Activated CD4-positive, alpha-beta T cell treated with anti-CD3 and anti-CD28 coated beads, Interleukin-2, amount 10 ng/mL, durations not matched to agents 7 days and 5 days (primary cell): ENCODE measurements around the gene FCER1G. TPM values are rescaled to one million over a fixed set of nuclear protein-coding genes. Genes with fewer than 3 reads are reported as not detected.
"Not testable (repeated sequence)": the region's sequence is repeated elsewhere in the genome, so short reads cannot be mapped to it uniquely, and the experiment has no call there.

Experiments
- CTCF ChIA-PET: fragments of 350-600 bp; sonication (Branson Sonifier 250); formaldehyde crosslinking; loops from one replicate; lab custom pipeline; 2021; ENCODE audit warnings: antibody characterized with exemption; lab: Charles Lee
- POLR2A ChIA-PET: fragments of 350-600 bp; sonication (Branson Sonifier 250); formaldehyde crosslinking; loops from one replicate; lab custom pipeline; 2021; ENCODE audit warnings: antibody characterized with exemption; lab: Charles Lee
- DNase-seq: peaks from one replicate; pipeline ENCODE4 v3.0.0-alpha.2; 2020
- H3K27ac Mint-ChIP-seq: one replicate; pipeline ENCODE4 v1.8.0; 2021; ENCODE audit warnings: mild to moderate bottlenecking, moderate library complexity, mixed read lengths
- H3K27me3 Mint-ChIP-seq: one replicate; pipeline ENCODE4 v1.8.0; 2021; ENCODE audit warnings: mixed read lengths
- H3K36me3 Mint-ChIP-seq: one replicate; pipeline ENCODE4 v1.8.0; 2021; ENCODE audit warnings: low read depth, mixed read lengths
- H3K4me1 Mint-ChIP-seq: one replicate; pipeline ENCODE4 v1.8.0; 2021; ENCODE audit warnings: mixed read lengths
- H3K4me3 Mint-ChIP-seq: one replicate; pipeline ENCODE4 v1.8.0; 2021; ENCODE audit warnings: mild to moderate bottlenecking, moderate library complexity, mixed read lengths
- H3K9me3 Mint-ChIP-seq: one replicate; pipeline ENCODE4 v1.8.0; 2021; ENCODE audit warnings: mixed read lengths
- total RNA-seq, 2 experiments: library from RNA; stranded (reverse); gene quantifications; one replicate each; pipeline ENCODE4 v1.2.3, GENCODE V29; 2021

The FCER1G gene
- total RNA-seq, 2 experiments from 2014 or later: 1.8 to 3.0 TPM

DNA sequence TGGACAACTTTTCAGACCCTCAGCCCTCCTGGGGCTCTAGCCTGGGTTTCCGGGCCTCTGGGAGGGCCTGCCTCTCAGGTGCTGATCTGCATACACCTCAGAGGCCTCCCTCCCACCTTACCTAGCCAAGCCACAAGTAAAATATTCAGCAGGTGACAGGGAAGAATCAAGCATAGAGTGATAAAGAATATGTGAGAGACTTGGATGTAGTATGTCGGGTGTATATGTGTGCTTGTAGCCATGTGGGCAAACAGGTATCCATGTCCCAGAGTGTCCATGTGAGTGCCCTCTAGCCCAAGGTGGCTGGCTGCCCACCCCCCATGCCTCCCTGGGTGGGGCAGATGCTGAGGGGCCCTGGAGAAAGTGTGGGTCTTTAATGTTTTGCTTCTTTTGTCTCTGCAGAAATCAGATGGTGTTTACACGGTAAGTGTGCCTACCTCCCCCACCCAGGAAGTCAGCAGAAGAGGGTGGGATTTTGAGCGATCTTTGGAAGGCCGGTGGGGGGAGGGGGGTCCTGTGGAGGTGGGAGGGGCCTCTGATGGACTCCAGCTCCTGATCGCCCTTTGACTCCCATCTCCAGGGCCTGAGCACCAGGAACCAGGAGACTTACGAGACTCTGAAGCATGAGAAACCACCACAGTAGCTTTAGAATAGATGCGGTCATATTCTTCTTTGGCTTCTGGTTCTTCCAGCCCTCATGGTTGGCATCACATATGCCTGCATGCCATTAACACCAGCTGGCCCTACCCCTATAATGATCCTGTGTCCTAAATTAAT lies 3.4 kb downstream of the FCER1G start:
- no peak overlapping the region for H3K4me3 Mint-ChIP-seq
- H3K27ac Mint-ChIP-seq: peak overlapping the region; percentile 82
- H3K27me3 Mint-ChIP-seq: no peaks in the 10 kb centered on the region
- peaks cover 50% of the 10 kb centered on the region for H3K4me1 Mint-ChIP-seq
- peaks cover 17% of the 10 kb centered on the region for H3K36me3 Mint-ChIP-seq
- no peak for DNase-seq
- POLR2A ChIA-PET: no interaction called here
- CTCF ChIA-PET: interaction anchor here (1.1 to 3.6 kb wide), 6 partner anchors 9 to 164 kb away, joined by 3 to 21 read pairs (median 4); partner anchors contain the start of gene NDUFS2
- no peaks in the 10 kb centered on the region for H3K9me3 Mint-ChIP-seq

DNA sequence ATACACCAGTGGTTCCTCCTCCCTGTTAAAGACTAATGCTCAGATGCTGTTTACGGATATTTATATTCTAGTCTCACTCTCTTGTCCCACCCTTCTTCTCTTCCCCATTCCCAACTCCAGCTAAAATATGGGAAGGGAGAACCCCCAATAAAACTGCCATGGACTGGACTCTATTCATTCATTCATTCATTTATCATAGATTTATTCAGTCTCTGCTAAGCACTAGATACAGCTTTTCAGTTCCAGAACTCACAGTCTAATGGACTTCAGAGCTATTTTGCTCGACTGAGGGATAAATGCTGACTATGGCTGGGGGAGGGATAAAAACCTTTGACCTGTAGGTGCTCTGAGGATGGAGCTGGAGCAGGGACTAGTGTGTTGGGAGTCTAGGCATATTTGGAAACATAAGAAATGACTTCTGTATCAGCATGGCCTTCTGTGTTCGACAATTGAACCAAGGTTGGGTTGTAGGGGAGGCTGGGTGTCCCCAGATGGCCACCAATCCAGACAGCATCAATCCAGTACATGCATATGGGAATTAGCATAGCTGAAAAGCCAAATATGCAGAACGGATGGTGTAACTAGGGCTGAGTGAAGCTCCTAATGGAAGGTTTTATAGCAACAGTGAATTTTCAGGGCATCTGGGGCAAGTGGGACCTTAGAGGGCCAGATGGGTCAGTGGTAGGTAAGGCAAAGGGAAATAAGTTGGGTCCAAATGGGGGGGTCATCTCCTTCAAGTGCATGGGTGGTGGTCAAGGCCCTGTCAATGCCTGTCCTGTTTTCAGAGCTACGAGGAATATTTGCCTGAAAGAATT lies 4.2 kb downstream of the FCER1G start:
- ChIA-PET POLR2A (no interaction called here), CTCF (interaction anchor here (1.0 to 3.6 kb wide), 8 partner anchors 10 to 163 kb away, joined by 3 to 21 read pairs (median 4); partner anchors contain the start of genes NDUFS2, NIT1 and PFDN2)
- Mint-ChIP-seq H3K36me3 (peaks cover 10% of the 10 kb centered on the region), H3K4me3 (no peak overlapping the region), H3K4me1 (peaks cover 46% of the 10 kb centered on the region), H3K27me3 (no peaks in the 10 kb centered on the region), H3K27ac (no peak overlapping the region), H3K9me3 (no peaks in the 10 kb centered on the region)
- DNase-seq: no peak

DNA sequence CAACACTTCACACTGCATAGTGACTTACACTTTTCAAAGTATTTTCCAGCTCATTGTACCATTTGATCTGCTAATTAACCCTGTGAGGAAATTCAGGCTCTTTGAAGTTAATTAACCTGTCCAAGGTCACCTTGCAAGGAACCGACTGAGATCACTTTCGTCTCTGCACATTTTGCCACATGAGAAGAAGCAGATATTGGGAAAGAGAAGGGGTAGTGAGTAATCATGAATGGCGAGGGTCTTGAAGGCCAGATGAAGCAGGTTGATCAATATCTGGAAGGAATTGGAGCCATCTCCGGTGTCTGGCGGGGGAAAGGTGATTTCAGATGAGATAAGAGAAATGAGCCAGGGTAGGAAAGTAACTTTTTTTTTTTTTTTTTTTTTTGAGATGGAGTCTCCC lies 4.9 kb downstream of the FCER1G start:
- Mint-ChIP-seq H3K27ac (no peak overlapping the region), H3K4me1 (peaks cover 44% of the 10 kb centered on the region), H3K36me3 (peaks cover 5% of the 10 kb centered on the region), H3K27me3 (no peaks in the 10 kb centered on the region), H3K9me3 (no peaks in the 10 kb centered on the region), H3K4me3 (no peak overlapping the region)
- ChIA-PET POLR2A (no interaction called here), CTCF (interaction anchor here (1.0 to 3.6 kb wide), 9 partner anchors 10 to 162 kb away, joined by 3 to 21 read pairs (median 4); partner anchors contain the start of genes NDUFS2, NIT1 and PFDN2)
- DNase-seq: no peak

DNA sequence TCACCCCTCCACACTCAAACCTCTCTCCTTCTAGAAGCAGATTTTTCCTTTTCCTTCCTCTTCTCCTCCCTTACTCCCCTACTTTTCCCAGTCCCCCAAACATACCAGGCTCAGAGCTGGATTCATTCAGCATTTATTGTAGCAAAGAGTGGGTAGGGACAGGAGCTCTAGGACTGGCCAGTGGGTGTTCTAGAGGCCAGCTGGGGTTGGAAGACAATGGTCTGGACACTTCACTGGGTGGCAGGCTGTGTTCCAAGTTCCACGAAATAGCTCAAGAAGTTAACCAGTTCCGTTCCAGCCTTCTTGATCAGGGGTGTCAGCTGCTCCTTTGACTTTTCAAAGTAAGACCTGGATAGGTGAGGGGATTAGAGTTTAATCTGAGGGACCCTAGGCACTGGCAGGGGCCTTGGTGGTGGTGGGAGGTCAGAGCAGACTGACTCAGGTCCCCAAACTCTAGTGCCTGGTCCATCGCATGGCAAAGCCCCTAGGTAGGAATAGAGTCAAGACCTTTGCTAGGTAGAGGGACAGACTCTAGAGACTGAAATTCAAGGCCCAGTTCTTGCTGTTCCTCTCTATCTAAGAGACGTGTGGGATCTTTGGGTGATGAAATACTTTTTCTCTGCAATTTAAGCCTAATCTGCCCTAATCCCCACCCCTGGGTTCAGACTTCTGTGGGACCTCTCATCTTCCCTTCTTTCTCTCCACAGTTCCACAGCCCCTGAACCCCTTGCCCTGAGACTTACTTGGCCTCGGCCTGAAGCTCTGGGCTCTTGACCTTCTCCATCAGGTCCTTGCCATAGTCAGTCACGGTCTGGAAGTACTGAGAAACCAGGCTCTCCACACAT lies 7.3 kb downstream of the FCER1G start:
- Mint-ChIP-seq H3K9me3 (no peaks in the 10 kb centered on the region), H3K4me1 (peaks cover 51% of the 10 kb centered on the region), H3K27me3 (no peaks in the 10 kb centered on the region), H3K36me3 (peaks cover under 1% of the 10 kb centered on the region), H3K27ac (no peak overlapping the region), H3K4me3 (no peak overlapping the region)
- POLR2A ChIA-PET: no interaction called here
- CTCF ChIA-PET: interaction anchor here (0.6 to 3.0 kb wide), 6 partner anchors 8 to 160 kb away, joined by 3 to 14 read pairs (median 4); no protein-coding TSS in a partner anchor
- DNase-seq: no peak

DNA sequence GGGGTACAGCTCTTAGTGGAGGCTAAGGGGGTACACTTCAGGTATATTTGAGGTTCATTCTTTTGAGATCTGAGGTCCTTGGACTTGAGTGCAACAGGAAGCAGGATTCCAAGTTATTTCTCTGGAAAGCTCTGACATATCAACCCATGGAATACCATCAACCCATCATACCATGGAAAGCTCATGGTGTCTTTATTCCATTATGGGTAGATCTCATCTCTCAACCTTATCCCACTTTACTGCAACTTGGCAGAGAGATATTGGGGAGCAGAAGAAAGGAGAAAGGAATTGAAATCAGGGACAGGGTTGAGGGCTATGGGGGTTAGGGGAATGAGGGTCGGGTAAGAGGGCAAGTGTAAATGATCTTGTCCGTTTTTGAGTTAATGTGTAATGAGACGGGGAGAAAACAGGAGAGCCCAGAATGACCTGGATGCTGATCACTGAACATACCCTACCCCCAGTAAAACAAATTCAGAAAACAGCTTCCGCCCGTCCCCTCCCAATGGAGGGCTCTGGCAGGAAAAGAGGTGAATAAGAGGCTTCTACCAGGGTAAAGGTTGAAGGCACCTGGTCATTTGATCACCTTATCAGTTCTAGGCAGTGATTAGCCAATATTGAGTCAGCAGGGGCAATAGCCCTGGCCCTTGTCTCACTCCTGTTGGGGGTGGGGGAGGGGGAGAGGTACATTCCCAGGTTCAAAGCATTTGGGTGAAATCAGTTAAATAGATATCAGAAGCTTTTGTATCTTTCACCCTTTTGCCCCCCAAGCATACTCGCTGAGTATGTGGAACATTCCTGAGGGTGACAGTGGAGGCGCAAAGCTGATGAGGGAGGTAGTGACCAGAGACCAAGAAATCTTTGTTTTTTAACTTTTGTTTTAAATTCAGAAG lies 9.0 kb downstream of the FCER1G start:
- H3K4me3 Mint-ChIP-seq: no peak overlapping the region
- ChIA-PET CTCF (interaction anchor here (0.8 to 4.4 kb wide), 9 partner anchors 8 to 174 kb away, joined by 3 to 23 read pairs (median 14); partner anchors contain the start of gene FCER1G), POLR2A (no interaction called here)
- H3K4me1 Mint-ChIP-seq: peaks cover 48% of the 10 kb centered on the region
- peaks cover 13% of the 10 kb centered on the region for H3K36me3 Mint-ChIP-seq
- no peak for DNase-seq
- no peaks in the 10 kb centered on the region for H3K9me3 Mint-ChIP-seq
- H3K27ac Mint-ChIP-seq: no peak overlapping the region
- no peaks in the 10 kb centered on the region for H3K27me3 Mint-ChIP-seq

DNA sequence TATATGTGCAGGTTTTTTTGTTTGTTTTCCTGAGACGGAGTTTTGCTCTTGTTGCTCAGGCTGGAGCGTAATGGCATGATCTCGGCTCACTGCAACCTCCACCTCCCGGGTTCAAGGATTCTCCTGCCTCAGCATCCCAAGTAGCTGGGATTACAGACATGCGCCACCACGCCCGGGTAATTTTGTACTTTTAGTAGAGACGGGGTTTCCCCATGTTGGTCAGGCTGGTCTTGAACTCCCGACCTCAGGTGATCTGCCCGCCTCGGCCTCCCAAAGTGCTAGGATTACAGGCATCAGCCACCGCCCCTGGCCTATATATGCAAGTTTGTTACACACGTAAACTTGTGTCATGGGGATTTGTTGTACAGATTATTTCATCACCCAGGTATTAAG lies 9.6 kb downstream of the FCER1G start:
- peaks cover 45% of the 10 kb centered on the region for H3K4me1 Mint-ChIP-seq
- CTCF ChIA-PET: interaction anchor here (1.2 to 4.4 kb wide), 11 partner anchors 9 to 174 kb away, joined by 3 to 23 read pairs (median 14); partner anchors contain the start of genes FCER1G and NR1I3
- H3K36me3 Mint-ChIP-seq: peaks cover 17% of the 10 kb centered on the region
- H3K4me3 Mint-ChIP-seq, H3K27me3 Mint-ChIP-seq, H3K9me3 Mint-ChIP-seq, POLR2A ChIA-PET, DNase-seq: not testable (repeated sequence)
- peak overlapping the region; percentile 93 for H3K27ac Mint-ChIP-seq

DNA sequence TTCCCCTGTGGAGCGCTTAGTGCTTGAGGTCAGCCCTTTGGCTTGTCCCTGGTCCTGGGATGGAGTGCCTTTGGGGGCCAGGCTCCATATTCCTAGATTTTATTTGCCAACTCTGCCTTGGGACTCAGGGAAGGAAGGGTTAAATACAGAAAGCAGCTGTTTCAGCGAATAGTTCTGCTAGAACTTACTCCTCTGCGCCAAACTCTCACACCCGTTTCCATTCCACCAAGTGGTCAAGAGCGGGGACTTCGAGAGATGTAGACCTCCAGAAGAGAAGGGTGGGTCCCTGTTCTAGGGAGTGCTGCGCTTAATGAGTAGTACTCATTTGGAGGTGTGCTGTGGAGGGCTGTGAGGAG lies 10.1 kb downstream of the FCER1G start:
- Mint-ChIP-seq H3K27me3 (no peaks in the 10 kb centered on the region), H3K4me3 (peak overlapping the region; percentile 95), H3K9me3 (no peaks in the 10 kb centered on the region), H3K4me1 (peaks cover 45% of the 10 kb centered on the region), H3K36me3 (peaks cover 17% of the 10 kb centered on the region), H3K27ac (peak overlapping the region; percentile 93)
- ChIA-PET CTCF (interaction anchor here (0.6 to 4.4 kb wide), 37 partner anchors 9 to 540 kb away, joined by 3 to 38 read pairs (median 5); partner anchors contain the start of genes CFAP126, DEDD, FCER1G and NDUFS2), POLR2A (interaction anchor here (0.7 to 1.3 kb wide), 4 partner anchors 23 to 89 kb away, joined by 4 to 6 read pairs (median 4); partner anchors contain the start of genes NDUFS2, PPOX and SDHC)
- DNase-seq: no peak

DNA sequence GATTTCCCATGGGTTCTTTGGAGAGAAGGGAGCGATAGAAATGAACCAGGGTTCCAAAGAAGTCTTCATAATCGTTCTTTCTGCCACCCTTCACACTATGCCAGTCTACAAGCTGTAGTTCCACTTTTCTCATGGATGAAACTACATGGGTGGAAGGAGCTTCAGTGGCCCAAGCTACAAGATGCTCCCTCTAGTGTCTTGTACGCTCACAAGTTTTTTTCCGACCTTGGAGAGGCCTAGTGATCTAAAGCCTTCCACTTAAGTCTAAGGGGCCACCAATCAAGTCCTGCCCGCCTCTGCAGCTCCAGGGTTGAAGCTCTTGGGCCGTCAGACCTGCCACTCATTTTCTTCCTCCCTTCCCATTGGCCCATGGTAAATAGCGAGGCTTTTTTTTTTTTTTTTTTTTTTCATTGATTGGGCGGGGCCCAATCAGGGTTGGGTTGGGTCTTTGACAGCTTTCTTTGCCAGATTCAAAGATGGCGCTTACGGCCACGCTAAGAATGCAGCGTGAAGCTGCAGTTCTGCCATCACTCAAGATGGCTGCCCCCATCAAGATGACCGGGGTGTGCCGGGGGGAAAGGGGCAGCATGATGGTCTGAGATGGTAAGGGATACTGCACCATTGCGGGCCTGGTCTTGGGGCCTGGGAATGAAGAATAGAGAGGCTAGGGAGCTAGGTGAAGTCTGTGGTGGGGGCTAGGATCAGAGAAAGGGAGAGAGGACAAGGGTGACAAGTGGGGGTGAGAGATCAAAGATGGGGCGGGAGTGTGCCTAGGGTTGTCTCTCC lies 10.6 kb downstream of the FCER1G start, which contains the start of gene TOMM40L:
TOMM40L (plus strand) TSS at position 527 of the 786 bp plus-strand sequence. CDS start 430 bp downstream, outside the sequence.
- Mint-ChIP-seq H3K4me1 (peaks cover 44% of the 10 kb centered on the region), H3K27me3 (no peaks in the 10 kb centered on the region), H3K9me3 (no peaks in the 10 kb centered on the region), H3K4me3 (peak within 1 kb of the TSS; percentile 95), H3K27ac (peak within 1 kb of the TSS; percentile 93), H3K36me3 (peaks cover 20% of the 10 kb centered on the region)
- POLR2A ChIA-PET: interaction anchor here (0.7 to 1.3 kb wide), 4 partner anchors 23 to 88 kb away, joined by 4 to 6 read pairs (median 4); partner anchors contain the start of genes NDUFS2, PPOX and SDHC
- DNase-seq: peak; percentile 94
- CTCF ChIA-PET: interaction anchor here (0.5 to 4.4 kb wide), 46 partner anchors 10 to 541 kb away, joined by 3 to 38 read pairs (median 4); partner anchors contain the start of genes CFAP126, DEDD, FCER1G and NDUFS2

DNA sequence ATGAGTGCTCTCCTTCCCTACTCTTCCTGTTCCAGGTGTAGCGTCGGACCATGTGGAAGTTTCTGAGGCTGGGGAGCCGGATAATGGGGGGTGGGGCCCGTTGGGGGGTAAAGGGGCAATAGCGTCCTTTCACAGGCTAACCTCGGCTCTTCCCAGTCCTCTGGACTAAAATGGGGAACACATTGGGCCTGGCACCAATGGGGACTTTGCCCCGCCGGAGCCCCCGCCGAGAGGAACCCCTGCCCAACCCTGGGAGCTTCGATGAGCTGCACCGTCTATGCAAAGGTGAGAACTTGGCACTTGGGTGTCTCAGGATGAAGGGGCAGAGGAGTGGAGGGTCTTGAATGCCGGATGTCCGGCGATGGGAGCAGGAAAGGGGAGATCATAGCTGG lies 11.2 kb downstream of the FCER1G start:
- H3K4me1 Mint-ChIP-seq: peaks cover 48% of the 10 kb centered on the region
- H3K4me3 Mint-ChIP-seq: peak overlapping the region; percentile 95
- peak overlapping the region; percentile 93 for H3K27ac Mint-ChIP-seq
- no peaks in the 10 kb centered on the region for H3K9me3 Mint-ChIP-seq
- ChIA-PET POLR2A (interaction anchor here (1.3 kb wide), 1 partner anchor 24 kb away, joined by 6 read pairs; the partner anchor contains the start of gene NDUFS2), CTCF (interaction anchor here (0.5 to 4.4 kb wide), 35 partner anchors 9 to 524 kb away, joined by 3 to 38 read pairs (median 6); partner anchors contain the start of genes CFAP126, FCER1G, NDUFS2 and NR1I3)
- no peak for DNase-seq
- no peaks in the 10 kb centered on the region for H3K27me3 Mint-ChIP-seq
- H3K36me3 Mint-ChIP-seq: peaks cover 21% of the 10 kb centered on the region

DNA sequence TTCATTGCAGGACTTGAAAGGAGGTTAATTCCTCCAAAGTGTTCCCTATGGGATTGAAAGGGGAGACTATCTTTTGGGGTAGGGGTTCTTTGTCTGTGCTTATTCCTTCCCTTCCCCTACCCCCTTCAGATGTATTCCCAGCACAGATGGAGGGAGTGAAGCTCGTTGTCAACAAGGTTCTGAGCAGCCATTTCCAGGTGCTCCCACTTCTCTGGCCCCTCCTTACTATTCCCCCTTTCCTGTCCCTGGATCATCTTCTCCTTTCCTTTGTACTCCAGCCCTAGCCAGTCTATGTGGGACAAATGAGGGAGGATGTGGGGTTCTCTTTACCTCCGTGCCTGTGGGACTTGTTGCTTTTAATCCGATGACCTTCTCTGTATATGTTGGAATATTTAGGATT lies 11.7 kb downstream of the FCER1G start:
- peaks cover 21% of the 10 kb centered on the region for H3K36me3 Mint-ChIP-seq
- H3K27ac Mint-ChIP-seq: peak overlapping the region; percentile 93
- DNase-seq: no peak
- H3K4me1 Mint-ChIP-seq: peaks cover 48% of the 10 kb centered on the region
- H3K4me3 Mint-ChIP-seq: peak overlapping the region; percentile 95
- POLR2A ChIA-PET: no interaction called here
- H3K9me3 Mint-ChIP-seq: no peaks in the 10 kb centered on the region
- no peaks in the 10 kb centered on the region for H3K27me3 Mint-ChIP-seq
- CTCF ChIA-PET: interaction anchor here (0.6 to 4.4 kb wide), 18 partner anchors 9 to 157 kb away, joined by 3 to 38 read pairs (median 9); partner anchors contain the start of genes CFAP126, FCER1G, PPOX and SDHC
